GM19372 (cell line): ENCODE data around the gene USP4.
"Not testable (repeated sequence)": the region's sequence is repeated elsewhere in the genome, so short reads cannot be mapped to it uniquely, and the experiment has no call there.

Experiments
- ATAC-seq: cut with Tn5 transposase; IDR thresholded peaks from one replicate; pipeline ENCODE4 v1.9.1; 2021; ENCODE audit warnings: mild to moderate bottlenecking, low read depth, moderate library complexity; ENCODE audit not compliant: unreplicated experiment

The USP4 gene

DNA sequence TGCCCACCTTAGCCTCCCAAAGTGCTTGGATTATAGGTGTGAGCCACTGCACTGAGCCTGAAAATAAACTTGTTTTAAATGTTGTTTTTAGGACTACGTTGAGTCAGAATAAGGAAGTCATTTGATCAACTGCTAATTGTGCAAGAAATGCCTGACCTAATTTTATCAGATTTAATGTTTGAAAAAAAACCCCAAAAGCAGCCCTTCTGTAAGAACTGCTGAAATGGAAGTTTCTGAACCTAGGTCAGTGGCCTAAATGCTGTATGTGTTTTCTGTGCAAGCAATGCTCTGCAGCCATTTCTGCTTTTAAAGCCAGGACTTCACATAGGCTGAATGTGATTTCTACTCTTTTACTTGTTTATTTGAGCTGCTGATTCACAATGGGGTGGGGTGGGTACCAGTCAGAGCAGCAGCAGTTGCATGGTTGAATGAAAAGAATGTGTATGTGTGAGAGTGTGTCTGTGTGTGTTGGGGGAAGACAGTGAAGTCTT is 11.7 kb upstream of the USP4 start:
- no peak for ATAC-seq

GRCh38 chr3:49349348-49350114 is 9.7 kb upstream of the USP4 start:
- no peak for ATAC-seq

DNA sequence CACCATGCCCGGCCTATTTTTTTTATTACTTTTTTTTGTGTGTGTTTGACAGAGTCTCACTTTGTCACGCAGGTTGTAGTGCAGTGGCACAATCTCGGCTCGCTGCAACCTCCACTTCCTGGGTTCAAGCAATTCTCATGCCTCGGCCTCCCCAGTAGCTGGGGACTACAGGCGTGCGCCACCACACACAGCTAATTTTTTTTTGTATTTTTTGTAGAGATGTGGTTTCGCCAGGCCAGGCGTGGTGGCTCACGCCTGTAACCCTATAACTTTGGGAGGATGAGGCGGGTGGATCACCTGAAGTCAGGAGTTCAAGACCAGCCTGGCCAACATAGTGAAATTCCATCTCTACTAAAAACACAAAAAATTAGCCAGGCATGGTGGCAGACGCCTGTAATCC is 8.5 kb upstream of the USP4 start:
- ATAC-seq: not testable (repeated sequence)

- no peak for ATAC-seq
Measured at GRCh38 chr3:49346797-49347251, 7.0 kb upstream of the USP4 start.

DNA sequence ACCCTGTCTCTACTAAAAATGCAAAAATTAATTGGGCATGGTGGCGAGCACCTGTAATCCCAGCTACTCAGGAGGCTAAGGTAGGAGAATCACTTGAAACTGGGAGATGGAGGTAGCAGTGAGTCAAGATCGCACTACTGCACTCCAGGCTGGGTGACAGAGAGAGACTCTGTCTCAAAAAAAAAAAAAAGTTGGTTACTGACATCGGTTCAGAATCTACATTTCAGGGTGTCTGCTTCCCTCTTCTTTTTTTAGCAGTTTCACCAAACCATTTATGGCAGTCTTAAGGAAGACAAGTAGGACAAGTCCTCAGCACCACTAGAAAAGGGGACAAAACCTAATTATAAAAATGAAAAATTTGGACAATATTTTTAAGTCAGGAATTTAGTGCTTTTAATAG is 3.3 kb upstream of the USP4 start:
- no peak for ATAC-seq

DNA sequence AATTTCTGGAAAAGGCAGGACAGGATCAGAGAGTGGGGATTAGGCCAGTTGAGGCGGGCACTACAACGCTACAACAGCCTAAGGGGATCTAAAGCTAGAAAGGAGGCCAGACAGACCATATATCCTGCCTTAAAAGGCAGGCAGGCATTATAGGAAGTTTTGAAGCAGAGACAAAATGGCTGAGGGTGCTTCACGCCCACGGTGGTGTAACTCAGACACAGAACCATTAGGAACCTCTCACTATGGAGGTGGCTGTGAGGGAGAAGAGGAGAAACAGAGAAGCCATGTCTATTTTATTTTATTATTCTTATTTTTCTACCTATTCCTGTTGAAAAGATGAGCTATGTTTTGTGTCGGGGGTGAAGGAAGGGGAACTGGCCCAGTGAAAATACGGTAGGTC is 2.1 kb upstream of the USP4 start:
- ATAC-seq: no peak

GRCh38 chr3:49339581-49339940 is 292 bp downstream of the USP4 start:
- ATAC-seq: peak; percentile 4

DNA sequence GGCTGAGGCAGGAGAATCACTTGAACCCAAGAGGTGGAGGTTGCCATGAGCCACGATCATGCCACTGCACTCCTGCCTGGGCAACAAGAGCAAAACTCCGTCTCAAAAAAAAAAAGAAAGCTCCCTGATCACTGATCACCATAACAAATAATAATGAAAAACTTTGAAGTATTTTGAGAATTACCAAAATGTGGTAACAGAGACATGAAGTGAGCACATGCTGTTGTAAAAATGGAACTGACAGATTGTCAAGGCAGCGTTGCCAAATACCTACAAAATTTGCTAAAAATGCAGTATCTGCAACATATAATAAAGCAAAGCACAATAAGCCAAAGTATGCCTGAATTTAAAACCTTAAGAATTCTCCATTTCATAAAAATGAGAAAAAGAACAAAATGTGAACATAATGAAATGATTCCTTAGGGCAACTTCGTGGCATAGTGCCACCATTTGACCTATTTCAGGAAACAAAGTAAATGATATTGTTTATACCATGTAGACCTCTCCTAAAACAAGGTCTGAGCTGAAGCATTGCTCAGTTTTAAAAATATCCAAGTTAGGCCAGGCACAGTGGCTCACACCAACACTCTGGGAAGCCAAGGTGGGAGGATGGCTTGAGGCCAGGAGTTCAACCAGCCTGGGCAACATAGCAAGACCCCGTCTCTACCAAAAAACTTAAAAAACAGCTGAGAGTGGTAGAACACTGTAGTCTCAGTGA is 5.8 kb downstream of the USP4 start:
- no peak for ATAC-seq

DNA sequence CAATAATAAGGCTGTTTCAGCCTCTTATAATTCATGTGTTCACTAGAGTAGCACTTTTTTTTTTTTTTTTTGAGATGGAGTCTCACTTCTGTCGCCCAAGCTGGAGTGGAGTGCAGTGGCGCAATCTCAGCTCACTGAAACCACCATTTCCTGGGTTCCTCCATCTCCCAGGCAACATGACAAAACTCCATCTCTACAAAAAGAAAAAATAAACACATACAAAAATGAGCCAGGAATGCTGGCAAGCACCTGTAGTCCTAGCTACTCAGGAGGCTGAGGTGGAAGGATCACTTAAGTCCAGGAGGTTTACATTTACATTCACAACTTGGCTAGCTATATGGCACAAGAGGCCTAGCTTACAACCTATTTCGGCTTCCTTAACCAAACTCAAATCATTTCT is 6.8 kb downstream of the USP4 start:
- ATAC-seq: no peak

DNA sequence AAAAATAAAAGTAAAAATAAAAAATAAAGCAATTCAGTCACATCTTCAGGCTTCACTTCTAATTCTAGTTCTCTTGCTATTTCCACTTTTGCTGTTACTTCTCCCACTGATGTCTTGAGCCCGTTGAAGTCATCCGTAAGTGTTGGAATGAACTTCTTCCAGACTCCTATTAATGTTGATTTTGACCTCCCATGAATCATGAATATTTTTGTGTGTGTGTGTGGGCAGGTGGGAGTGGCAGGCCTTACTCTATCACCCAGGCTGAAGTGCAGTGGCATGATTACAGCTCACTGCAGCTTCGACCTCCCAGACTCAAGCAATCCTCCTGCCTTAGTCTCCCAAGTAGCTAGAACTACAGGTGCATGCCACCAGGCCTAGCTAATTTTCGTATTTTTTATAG is 10.7 kb downstream of the USP4 start:
- ATAC-seq: no peak

DNA sequence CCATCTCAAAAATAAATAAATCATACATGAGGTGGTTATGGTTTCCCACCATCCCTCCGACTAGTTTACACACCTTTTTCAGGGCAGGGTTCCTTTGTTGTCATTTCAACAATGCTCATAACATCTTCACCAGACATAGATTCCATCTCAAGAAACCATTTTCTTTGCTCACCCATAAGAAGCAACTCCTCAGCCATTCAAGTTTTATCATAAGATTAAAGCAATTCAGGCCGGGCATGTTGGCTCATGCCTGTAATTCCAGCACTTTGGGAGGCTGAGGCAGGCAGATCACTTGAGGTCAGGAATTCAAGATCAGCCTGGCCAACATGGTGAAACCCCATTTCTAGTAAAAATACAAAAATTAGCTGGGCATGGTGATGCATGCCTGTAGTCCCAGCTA is 11.5 kb downstream of the USP4 start:
- ATAC-seq: not testable (repeated sequence)

DNA sequence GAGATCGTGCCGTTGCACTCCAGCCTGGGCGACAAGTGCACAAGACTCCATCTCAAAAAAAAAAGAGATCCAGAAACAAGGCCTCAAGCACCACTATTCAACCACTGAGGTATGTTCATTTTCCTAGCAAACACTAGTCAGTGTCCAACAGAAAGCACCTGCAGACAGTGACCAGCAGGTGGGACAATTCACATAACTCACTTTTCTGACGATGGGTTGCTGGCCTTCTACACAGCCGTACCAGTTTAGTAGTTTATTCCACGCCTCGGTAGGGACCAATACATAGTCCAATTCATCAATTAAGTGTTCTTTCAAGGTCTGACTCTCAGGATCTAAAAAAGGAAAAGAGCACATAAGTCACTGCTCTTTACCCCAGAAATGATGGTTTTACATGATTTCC is 12.4 kb downstream of the USP4 start:
- no peak for ATAC-seq

GRCh38 chr3:49324768-49325167 is 15.1 kb downstream of the USP4 start:
- no peak for ATAC-seq

GRCh38 chr3:49316696-49317457 is 23.0 kb downstream of the USP4 start:
- ATAC-seq: no peak

DNA sequence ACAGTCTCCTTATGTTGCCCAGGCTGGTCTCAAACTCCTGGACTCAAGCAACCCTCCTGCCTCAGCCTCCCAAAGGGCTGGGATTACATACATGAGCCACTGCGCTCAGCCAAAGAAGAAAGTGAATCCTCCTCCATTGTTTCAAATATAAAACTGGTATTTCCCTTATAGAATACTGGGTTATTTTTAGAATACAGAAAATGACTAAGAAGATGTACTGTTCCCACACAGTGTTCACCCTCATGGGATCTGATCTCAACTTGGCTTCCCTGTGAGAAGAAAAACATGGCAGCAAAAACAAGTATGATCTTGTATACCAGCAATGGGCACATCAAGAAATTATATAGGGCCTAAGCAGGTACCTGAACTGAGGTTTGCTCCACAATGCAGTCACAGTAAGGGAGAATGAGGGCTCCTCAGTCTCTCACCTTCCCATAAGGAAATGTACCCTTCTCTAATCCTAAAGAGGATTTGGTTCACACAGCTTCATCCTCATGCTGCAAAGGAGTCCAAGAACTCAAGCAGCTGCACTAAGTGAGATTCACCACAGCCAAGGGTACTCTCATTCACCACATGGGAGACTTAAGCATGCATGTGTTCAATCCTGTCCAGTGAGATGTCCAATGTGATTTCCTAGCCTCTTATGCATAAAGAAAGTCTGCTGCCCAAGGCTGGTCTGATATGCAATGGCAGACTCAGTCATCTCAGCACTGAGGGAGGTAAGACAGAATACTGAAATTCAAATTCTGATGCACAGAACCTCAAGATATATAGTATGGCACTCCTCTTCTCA is 25.8 kb downstream of the USP4 start:
- no peak for ATAC-seq

GRCh38 chr3:49311283-49311682 is 28.6 kb downstream of the USP4 start:
- no peak for ATAC-seq

DNA sequence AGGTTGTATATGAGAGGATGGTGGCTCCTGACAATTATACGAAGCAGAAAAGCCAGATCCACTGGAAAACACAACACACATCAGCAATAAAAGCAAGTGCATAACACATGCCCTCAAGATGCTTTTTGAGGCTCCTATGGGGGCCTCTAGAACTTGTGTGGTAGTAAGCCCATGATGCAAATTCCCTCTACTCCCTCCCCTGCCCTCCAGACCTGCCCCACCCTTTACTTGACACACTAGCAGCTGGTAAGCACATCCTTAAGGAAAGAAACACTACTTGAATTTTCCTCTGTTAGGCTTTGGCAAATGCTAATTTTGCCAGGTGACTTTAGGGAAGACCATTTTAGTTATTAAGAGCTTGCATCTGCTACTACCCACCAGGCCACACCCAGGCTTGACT is 29.2 kb downstream of the USP4 start:
- ATAC-seq: no peak

DNA sequence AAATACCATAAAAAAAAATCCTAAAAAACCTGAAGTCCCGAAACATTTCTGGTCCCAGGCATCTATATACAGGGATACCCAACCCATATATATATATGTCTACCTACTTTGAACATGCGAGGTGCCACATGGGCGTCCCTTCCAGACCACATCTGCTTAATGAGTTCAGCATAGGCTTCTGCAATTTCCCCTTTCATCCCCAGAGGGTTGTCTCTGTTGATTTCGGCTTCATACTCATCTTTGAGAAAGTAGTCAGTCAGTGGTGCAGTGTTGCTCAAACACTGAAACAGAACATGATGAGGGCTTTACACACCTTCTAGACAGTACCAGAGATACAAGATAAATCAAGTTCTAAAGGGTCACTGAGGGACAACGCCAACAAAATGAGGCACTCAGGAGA is 34.2 kb downstream of the USP4 start:
- ATAC-seq: no peak

GRCh38 chr3:49302613-49303012 is 37.2 kb downstream of the USP4 start:
- no peak for ATAC-seq

- no peak for ATAC-seq
Measured at GRCh38 chr3:49300595-49300994, 39.3 kb downstream of the USP4 start.
